GM23248 (cell line): ENCODE results near the gene SIAH3.

ENCODE experiments used
- EZH2 ChIP-seq: fragments of 200-600 bp; sonication (generic); IDR thresholded peaks from 2 replicates; pipeline ENCODE4 v1.6.1; 2018; ENCODE audit warnings: antibody characterized with exemption, mild to moderate bottlenecking; ENCODE audit not compliant: insufficient read depth, poor library complexity, severe bottlenecking
- EZH2phosphoT487 ChIP-seq: fragments of 200-600 bp; sonication (generic); IDR thresholded peaks from 2 replicates; pipeline ENCODE4 v1.6.1; 2018; ENCODE audit warnings: antibody characterized with exemption, moderate library complexity, mild to moderate bottlenecking, low read depth; ENCODE audit not compliant: insufficient read depth

GRCh38 chr13:45808925-45809324 is 42.6 kb downstream of the SIAH3 start:
- TF ChIP-seq EZH2 (no peak), EZH2phosphoT487 (no peak)
